Measurements from ENCODE around the gene RBM5.

Gene RBM5

DNA sequence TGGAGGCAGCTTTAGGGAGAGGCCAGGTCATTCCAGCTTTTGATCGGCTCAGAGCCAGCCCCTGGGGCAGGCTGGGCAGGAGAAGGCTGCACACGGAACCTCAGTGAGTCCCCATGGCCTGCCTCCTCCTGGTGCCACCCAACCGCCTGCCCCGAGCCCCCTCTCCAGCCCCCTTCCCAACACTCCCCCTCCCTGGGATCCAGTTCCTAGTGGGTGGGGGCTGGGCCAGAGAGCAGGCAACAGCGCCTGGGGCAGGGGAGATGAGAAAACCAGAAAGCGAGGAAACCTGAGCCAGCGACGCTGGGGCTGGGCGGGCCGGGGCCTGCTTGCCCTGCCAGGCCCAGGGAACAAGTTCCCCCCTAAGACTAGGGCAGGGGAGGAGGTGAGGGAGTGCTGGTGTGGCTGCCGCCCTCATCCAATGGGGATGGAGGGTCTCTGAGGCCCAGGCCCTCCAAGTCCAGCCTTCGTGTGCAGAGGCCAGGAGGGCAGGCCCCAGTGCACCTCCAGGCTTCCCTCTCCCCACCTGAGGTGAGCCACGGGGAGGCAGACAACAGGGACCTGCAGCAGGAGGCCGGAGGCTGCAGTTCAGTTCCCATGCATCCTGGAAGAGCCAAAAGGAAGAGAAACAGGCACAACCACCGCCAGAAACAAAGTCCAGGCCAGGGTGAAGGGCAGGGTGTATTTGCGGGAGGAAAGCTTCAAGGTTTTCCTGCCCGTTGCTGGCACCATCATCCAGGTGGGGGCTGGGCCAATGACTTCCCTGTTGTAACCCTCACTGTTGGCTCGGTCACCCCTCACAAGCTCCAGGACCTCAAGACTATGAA lies 62.4 kb downstream of the RBM5 start:
- peak overlapping the region; percentile 20 for H3K18ac ChIP-seq (ENCODE audit: low read length)
- no peaks in the 10 kb centered on the region for H3K36me3 ChIP-seq (ENCODE audit: control insufficient read depth, insufficient read depth, low read length)
- peaks cover 13% of the 10 kb centered on the region for H3K4me1 ChIP-seq (ENCODE audit: control insufficient read depth, low read depth, low read length)
- no CpG with 5 or more reads among the region's 18 CpGs for WGBS (ENCODE audit: extremely low coverage, insufficient coverage, low lambda C conversion rate)
- no peak overlapping the region for H4K8ac ChIP-seq (ENCODE audit: low read depth, low read length)
- H3K4ac ChIP-seq (ENCODE audit: low read depth, low read length) = no peak overlapping the region
- no peak overlapping the region for H2BK120ac ChIP-seq (ENCODE audit: low read depth, low read length)
- H3K27me3 ChIP-seq (ENCODE audit: insufficient read depth, low read length, poor library complexity) = no peaks in the 10 kb centered on the region
- H3K23ac ChIP-seq (ENCODE audit: low read length) = no peak overlapping the region
- peak overlapping the region; percentile 54 for H3K9ac ChIP-seq (ENCODE audit: low read length)
- DNase-seq = peak; percentile 82
- peaks cover 7% of the 10 kb centered on the region for H3K79me2 ChIP-seq (ENCODE audit: control insufficient read depth, insufficient read depth, low read length)
- no peak overlapping the region for H3K4me2 ChIP-seq (ENCODE audit: low read length)
- H3K56ac ChIP-seq (ENCODE audit: low read length) = peak overlapping the region; percentile 51
- H2BK5ac ChIP-seq (ENCODE audit: low read length) = peak overlapping the region; percentile 89
- no peak overlapping the region for H4K5ac ChIP-seq (ENCODE audit: low read length)
- no peaks in the 10 kb centered on the region for H3K79me1 ChIP-seq (ENCODE audit: low read length)
- peak overlapping the region; percentile 0 for H3K27ac ChIP-seq (ENCODE audit: low read depth, low read length)
- no peak overlapping the region for H3K4me3 ChIP-seq (ENCODE audit: low read length)
- H2AK5ac ChIP-seq (ENCODE audit: low read length) = no peak overlapping the region
- no peak overlapping the region for H2BK15ac ChIP-seq (replicated peaks; ENCODE audit: low read depth)

DNA sequence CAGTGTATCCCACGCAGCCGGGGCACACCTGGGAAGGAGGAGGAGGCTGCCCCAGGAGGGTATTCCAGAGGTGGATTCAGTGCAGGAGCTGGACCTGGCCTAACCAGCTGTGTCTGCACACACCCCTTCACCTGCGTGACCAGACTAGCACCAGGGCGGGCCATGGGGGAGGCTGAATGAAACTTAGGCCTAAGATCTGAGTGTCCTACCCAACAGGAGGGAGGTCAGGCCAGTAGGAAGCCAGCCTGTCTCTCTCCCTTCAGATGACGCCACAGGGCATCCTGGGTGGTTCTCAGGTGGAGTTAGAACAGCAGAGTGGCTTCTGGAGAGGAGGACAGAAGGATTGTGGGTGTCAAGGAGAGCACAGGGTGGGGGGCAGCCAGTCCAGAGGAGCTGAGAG lies 63.0 kb downstream of the RBM5 start:
- H3K23ac ChIP-seq (ENCODE audit: low read length) = no peak overlapping the region
- no peak overlapping the region for H4K8ac ChIP-seq (ENCODE audit: low read depth, low read length)
- no peak overlapping the region for H2BK15ac ChIP-seq (replicated peaks; ENCODE audit: low read depth)
- H2BK120ac ChIP-seq (ENCODE audit: low read depth, low read length) = no peak overlapping the region
- no peak for DNase-seq
- H3K27me3 ChIP-seq (ENCODE audit: insufficient read depth, low read length, poor library complexity) = no peaks in the 10 kb centered on the region
- H3K56ac ChIP-seq (ENCODE audit: low read length) = peak overlapping the region; percentile 51
- no peak overlapping the region for H3K4ac ChIP-seq (ENCODE audit: low read depth, low read length)
- no peak overlapping the region for H3K18ac ChIP-seq (ENCODE audit: low read length)
- H3K4me2 ChIP-seq (ENCODE audit: low read length) = no peak overlapping the region
- no peak overlapping the region for H3K27ac ChIP-seq (ENCODE audit: low read depth, low read length)
- WGBS (ENCODE audit: extremely low coverage, insufficient coverage, low lambda C conversion rate) = no CpG with 5 or more reads among the region's 5 CpGs
- no peak overlapping the region for H4K5ac ChIP-seq (ENCODE audit: low read length)
- peaks cover 12% of the 10 kb centered on the region for H3K4me1 ChIP-seq (ENCODE audit: control insufficient read depth, low read depth, low read length)
- no peak overlapping the region for H3K4me3 ChIP-seq (ENCODE audit: low read length)
- peaks cover 12% of the 10 kb centered on the region for H3K79me2 ChIP-seq (ENCODE audit: control insufficient read depth, insufficient read depth, low read length)
- H3K79me1 ChIP-seq (ENCODE audit: low read length) = no peaks in the 10 kb centered on the region
- no peak overlapping the region for H2AK5ac ChIP-seq (ENCODE audit: low read length)
- H2BK5ac ChIP-seq (ENCODE audit: low read length) = no peak overlapping the region
- no peak overlapping the region for H3K9ac ChIP-seq (ENCODE audit: low read length)
- no peaks in the 10 kb centered on the region for H3K36me3 ChIP-seq (ENCODE audit: control insufficient read depth, insufficient read depth, low read length)

DNA sequence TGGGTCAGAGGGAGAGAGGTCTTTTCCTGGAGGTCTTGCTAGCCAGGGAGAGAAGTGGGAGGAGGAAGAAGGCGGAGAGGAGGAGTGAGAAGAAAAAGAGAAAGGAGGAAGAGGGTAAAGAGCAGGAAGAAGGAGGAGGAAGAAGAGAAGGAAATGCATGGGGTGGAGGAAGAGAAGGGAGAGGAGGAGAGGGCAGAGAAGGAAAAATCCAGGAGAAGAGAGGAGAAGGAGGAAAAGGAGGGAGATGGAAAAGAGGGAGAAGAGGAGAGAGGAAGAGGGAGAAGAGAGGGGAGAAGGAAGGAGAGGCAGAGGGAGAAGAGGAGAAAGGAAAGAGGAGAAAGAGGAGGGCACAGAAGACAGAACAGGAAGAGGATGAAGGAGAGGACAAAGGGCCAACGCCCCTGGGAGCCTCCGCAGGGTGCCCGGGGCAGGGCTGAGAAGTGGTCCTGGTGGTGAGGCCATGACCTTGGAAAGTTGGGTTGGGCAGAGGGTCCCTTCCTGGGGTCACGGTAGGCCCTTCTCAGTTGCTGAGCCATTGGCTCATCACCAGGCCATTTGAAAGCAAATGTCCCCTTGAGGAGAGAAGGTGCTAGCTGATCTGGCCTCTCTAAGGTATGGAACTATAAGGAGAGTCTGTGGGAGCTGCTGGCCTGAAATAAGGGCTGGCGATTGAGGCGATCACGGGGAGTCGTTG lies 65.2 kb downstream of the RBM5 start:
- no peak overlapping the region for H2BK5ac ChIP-seq (ENCODE audit: low read length)
- no peak overlapping the region for H3K4ac ChIP-seq (ENCODE audit: low read depth, low read length)
- DNase-seq = no peak
- H3K23ac ChIP-seq (ENCODE audit: low read length) = no peak overlapping the region
- H2AK5ac ChIP-seq (ENCODE audit: low read length) = no peak overlapping the region
- H2BK120ac ChIP-seq (ENCODE audit: low read depth, low read length) = no peak overlapping the region
- H3K56ac ChIP-seq (ENCODE audit: low read length) = peak overlapping the region; percentile 25
- H4K8ac ChIP-seq (ENCODE audit: low read depth, low read length) = no peak overlapping the region
- H3K4me1 ChIP-seq (ENCODE audit: control insufficient read depth, low read depth, low read length) = peaks cover 22% of the 10 kb centered on the region
- no peak overlapping the region for H3K4me2 ChIP-seq (ENCODE audit: low read length)
- no CpG with 5 or more reads among the region's 9 CpGs for WGBS (ENCODE audit: extremely low coverage, insufficient coverage, low lambda C conversion rate)
- no peaks in the 10 kb centered on the region for H3K36me3 ChIP-seq (ENCODE audit: control insufficient read depth, insufficient read depth, low read length)
- H3K9ac ChIP-seq (ENCODE audit: low read length) = peak overlapping the region; percentile 20
- H3K18ac ChIP-seq (ENCODE audit: low read length) = no peak overlapping the region
- no peak overlapping the region for H2BK15ac ChIP-seq (replicated peaks; ENCODE audit: low read depth)
- no peak overlapping the region for H4K5ac ChIP-seq (ENCODE audit: low read length)
- no peak overlapping the region for H3K4me3 ChIP-seq (ENCODE audit: low read length)
- peaks cover 25% of the 10 kb centered on the region for H3K79me2 ChIP-seq (ENCODE audit: control insufficient read depth, insufficient read depth, low read length)
- H3K27ac ChIP-seq (ENCODE audit: low read depth, low read length) = no peak overlapping the region
- no peaks in the 10 kb centered on the region for H3K27me3 ChIP-seq (ENCODE audit: insufficient read depth, low read length, poor library complexity)
- peaks cover 10% of the 10 kb centered on the region for H3K79me1 ChIP-seq (ENCODE audit: low read length)

DNA sequence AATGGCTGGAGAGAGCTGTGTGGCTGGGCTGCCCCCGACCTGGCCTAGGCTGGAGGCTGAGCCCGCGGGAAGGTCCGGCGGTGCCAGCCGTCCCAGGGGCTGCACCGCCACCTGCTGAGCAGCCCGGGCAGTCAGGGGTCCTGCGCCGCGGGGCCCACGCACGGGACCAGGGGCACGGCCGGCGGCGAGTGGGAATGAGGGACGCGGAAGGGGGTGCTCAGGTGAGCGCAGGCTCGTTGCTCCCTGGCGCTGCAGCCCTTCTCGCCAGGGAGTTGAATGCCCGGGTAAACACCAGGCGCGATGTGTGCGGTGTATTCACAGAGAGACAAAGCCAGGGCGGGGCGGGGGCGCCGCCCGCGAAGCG lies 65.7 kb downstream of the RBM5 start:
- WGBS (ENCODE audit: extremely low coverage, insufficient coverage, low lambda C conversion rate) = no CpG with 5 or more reads among the region's 34 CpGs
- peak overlapping the region; percentile 25 for H3K56ac ChIP-seq (ENCODE audit: low read length)
- no peak overlapping the region for H4K8ac ChIP-seq (ENCODE audit: low read depth, low read length)
- H4K5ac ChIP-seq (ENCODE audit: low read length) = no peak overlapping the region
- no peak overlapping the region for H3K23ac ChIP-seq (ENCODE audit: low read length)
- no peak overlapping the region for H3K4ac ChIP-seq (ENCODE audit: low read depth, low read length)
- H3K4me2 ChIP-seq (ENCODE audit: low read length) = peak overlapping the region; percentile 55
- no peak overlapping the region for H2BK5ac ChIP-seq (ENCODE audit: low read length)
- H3K4me3 ChIP-seq (ENCODE audit: low read length) = no peak overlapping the region
- no peak overlapping the region for H2BK120ac ChIP-seq (ENCODE audit: low read depth, low read length)
- peak overlapping the region; percentile 20 for H3K9ac ChIP-seq (ENCODE audit: low read length)
- peaks cover 11% of the 10 kb centered on the region for H3K79me1 ChIP-seq (ENCODE audit: low read length)
- peaks cover 25% of the 10 kb centered on the region for H3K79me2 ChIP-seq (ENCODE audit: control insufficient read depth, insufficient read depth, low read length)
- H2AK5ac ChIP-seq (ENCODE audit: low read length) = no peak overlapping the region
- no peaks in the 10 kb centered on the region for H3K36me3 ChIP-seq (ENCODE audit: control insufficient read depth, insufficient read depth, low read length)
- no peaks in the 10 kb centered on the region for H3K27me3 ChIP-seq (ENCODE audit: insufficient read depth, low read length, poor library complexity)
- peaks cover 25% of the 10 kb centered on the region for H3K4me1 ChIP-seq (ENCODE audit: control insufficient read depth, low read depth, low read length)
- H3K18ac ChIP-seq (ENCODE audit: low read length) = no peak overlapping the region
- no peak overlapping the region for H3K27ac ChIP-seq (ENCODE audit: low read depth, low read length)
- no peak for DNase-seq
- no peak overlapping the region for H2BK15ac ChIP-seq (replicated peaks; ENCODE audit: low read depth)

DNA sequence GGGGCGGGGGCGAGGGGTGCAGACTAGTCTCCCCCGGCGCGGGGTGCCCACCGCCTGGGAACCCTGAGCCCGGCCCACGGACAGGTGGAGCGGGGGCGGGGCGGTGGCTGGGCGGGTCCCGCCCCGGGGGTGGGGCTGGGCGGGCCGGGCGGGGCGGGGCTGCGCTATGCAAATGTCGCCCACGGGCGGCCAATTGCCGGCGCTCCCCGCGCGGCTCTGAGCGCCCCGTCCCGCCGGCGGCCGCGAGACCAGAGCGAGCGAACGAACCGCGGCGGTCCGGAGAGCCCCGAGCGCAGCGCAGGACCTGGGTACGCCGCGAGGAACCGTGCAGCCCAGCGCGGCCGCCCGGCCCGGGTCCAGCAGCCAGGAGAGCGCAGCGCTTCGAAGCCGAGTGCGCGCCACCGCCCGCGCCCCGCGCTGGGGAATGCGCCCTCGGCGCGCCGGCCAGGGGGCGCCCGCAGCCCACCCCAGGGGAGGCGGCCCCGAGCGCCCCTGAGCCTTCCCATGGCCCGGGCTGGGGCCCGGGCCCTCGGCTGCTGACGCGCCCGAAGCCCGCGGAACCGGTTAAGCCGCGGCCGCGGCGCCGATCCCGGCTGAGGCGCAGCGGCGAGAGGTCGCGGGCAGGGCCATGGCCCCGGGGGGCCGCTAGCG lies 66.2 kb downstream of the RBM5 start, which contains the start of gene SEMA3F:
TSS of gene SEMA3F (plus strand) at position 485 of the 651 bp plus-strand sequence. CDS start 4,299 bp downstream, outside the sequence.
- H3K9ac ChIP-seq (ENCODE audit: low read length) = peak within 1 kb of the TSS; percentile 94
- WGBS (ENCODE audit: extremely low coverage, insufficient coverage, low lambda C conversion rate) = no CpG with 5 or more reads among the region's 98 CpGs
- H3K56ac ChIP-seq (ENCODE audit: low read length) = peak within 1 kb of the TSS; percentile 97
- no peak within 1 kb of the TSS for H2BK120ac ChIP-seq (ENCODE audit: low read depth, low read length)
- H2BK5ac ChIP-seq (ENCODE audit: low read length) = no peak within 1 kb of the TSS
- peak within 1 kb of the TSS; percentile 32 for H3K27ac ChIP-seq (ENCODE audit: low read depth, low read length)
- H3K4ac ChIP-seq (ENCODE audit: low read depth, low read length) = peak within 1 kb of the TSS; percentile 50
- no peaks in the 10 kb centered on the region for H3K36me3 ChIP-seq (ENCODE audit: control insufficient read depth, insufficient read depth, low read length)
- peak within 1 kb of the TSS; percentile 14 for H2AK5ac ChIP-seq (ENCODE audit: low read length)
- H3K4me2 ChIP-seq (ENCODE audit: low read length) = peak within 1 kb of the TSS; percentile 59
- H4K8ac ChIP-seq (ENCODE audit: low read depth, low read length) = no peak within 1 kb of the TSS
- H3K23ac ChIP-seq (ENCODE audit: low read length) = peak within 1 kb of the TSS; percentile 30
- peak; percentile 73 for DNase-seq
- H3K79me1 ChIP-seq (ENCODE audit: low read length) = peaks cover 11% of the 10 kb centered on the region
- H3K79me2 ChIP-seq (ENCODE audit: control insufficient read depth, insufficient read depth, low read length) = peaks cover 25% of the 10 kb centered on the region
- H4K5ac ChIP-seq (ENCODE audit: low read length) = no peak within 1 kb of the TSS
- H3K4me3 ChIP-seq (ENCODE audit: low read length) = peak within 1 kb of the TSS; percentile 88
- peaks cover 22% of the 10 kb centered on the region for H3K4me1 ChIP-seq (ENCODE audit: control insufficient read depth, low read depth, low read length)
- H2BK15ac ChIP-seq (replicated peaks; ENCODE audit: low read depth) = no peak within 1 kb of the TSS
- no peaks in the 10 kb centered on the region for H3K27me3 ChIP-seq (ENCODE audit: insufficient read depth, low read length, poor library complexity)
- H3K18ac ChIP-seq (ENCODE audit: low read length) = peak within 1 kb of the TSS; percentile 60
